Caco-2 (cell line): ENCODE measurements around the gene NXN. TPM values are rescaled to one million over a fixed set of nuclear protein-coding genes. Genes with fewer than 3 reads are reported as not detected.

ENCODE experiments used
- BruUV-seq: library from RNA; stranded (reverse); fragments of 400-500 nt; replicated peaks from 2 replicates; lab custom pipeline; 2021; lab: Mats Ljungman, UMichigan
- CTCF ChIA-PET: fragments of 300-600 bp; sonication (Branson Sonifier 250); formaldehyde crosslinking; loops from one replicate; lab custom pipeline; 2022; ENCODE audit warnings: antibody characterized with exemption; lab: Charles Lee
- POLR2A ChIA-PET: fragments of 300-600 bp; sonication (Branson Sonifier 250); formaldehyde crosslinking; loops from one replicate; lab custom pipeline; 2022; ENCODE audit warnings: antibody characterized with exemption; lab: Charles Lee
- DNase-seq, 2 experiments: peaks; one replicate each; pipeline versions ENCODE4 v3.0.0 to v3.0.0-alpha.2; 2020 to 2022
- H3K27me3 ChIP-seq: replicated peaks from 2 replicates; pipeline ENCODE4 v1.6.0; 2011; ENCODE audit warnings: low read length; ENCODE audit not compliant: control insufficient read depth, insufficient read depth
- H3K36me3 ChIP-seq: 2 replicates; pipeline ENCODE4 v1.5.1; 2011; ENCODE audit warnings: low read length; ENCODE audit not compliant: control insufficient read depth, insufficient read depth
- H3K4me1 ChIP-seq: fragments of 250-450 bp; sonication (Bioruptor Pico); 2 replicates; pipeline ENCODE4 v1.5.1; 2020; ENCODE audit warnings: mild to moderate bottlenecking
- H3K4me3 ChIP-seq: 2 replicates; pipeline ENCODE4 v1.5.1; 2011; ENCODE audit warnings: low read depth, mild to moderate bottlenecking, control low read depth, low read length
- H3K9me3 ChIP-seq: fragments of 250-450 bp; sonication (Bioruptor Pico); 2 replicates; pipeline ENCODE4 v1.5.1; 2020; ENCODE audit warnings: mild to moderate bottlenecking, moderate library complexity
- H3K27ac Mint-ChIP-seq: one replicate; pipeline ENCODE4 v1.8.0; 2022; ENCODE audit warnings: mixed read lengths; ENCODE audit not compliant: unreplicated experiment
- H3K27me3 Mint-ChIP-seq: one replicate; pipeline ENCODE4 v1.8.0; 2022; ENCODE audit warnings: mixed read lengths; ENCODE audit not compliant: insufficient read depth, unreplicated experiment
- H3K36me3 Mint-ChIP-seq: one replicate; pipeline ENCODE4 v1.8.0; 2022; ENCODE audit warnings: mild to moderate bottlenecking, mixed read lengths; ENCODE audit not compliant: insufficient read depth, unreplicated experiment
- H3K4me1 Mint-ChIP-seq: one replicate; pipeline ENCODE4 v1.8.0; 2022; ENCODE audit warnings: low read depth, mixed read lengths; ENCODE audit not compliant: unreplicated experiment
- H3K4me3 Mint-ChIP-seq: one replicate; pipeline ENCODE4 v1.8.0; 2022; ENCODE audit warnings: mild to moderate bottlenecking, moderate library complexity, mixed read lengths; ENCODE audit not compliant: unreplicated experiment
- H3K9me3 Mint-ChIP-seq: one replicate; pipeline ENCODE4 v1.8.0; 2022; ENCODE audit warnings: mixed read lengths; ENCODE audit not compliant: unreplicated experiment
- intact Hi-C: fragments of 100-400 bp; cut with micrococcal nuclease; formaldehyde crosslinking; loops from one replicate; pipeline ENCODE4 v1.10.0; 2022; ENCODE audit not compliant: unreplicated experiment
- total RNA-seq: library from RNA; stranded (reverse); gene quantifications from 2 replicates; pipeline ENCODE4 v1.2.3, GENCODE V29; 2022
- TF ChIP-seq, protein P1 (sequence below), 2 experiments: fragments of 200-600 bp in 1 of 2; IDR thresholded peaks; 1 replicate in 1 of 2; 2 replicates in 1 of 2; pipeline versions ENCODE4 v1.5.1 to v1.8.0; 2011 to 2022; ENCODE audit warnings: antibody characterized with exemption in 1 of 2, control low read depth in 1 of 2, inconsistent platforms in 1 of 2, low read depth in 1 of 2, low read length in 1 of 2, mild to moderate bottlenecking in 1 of 2, moderate library complexity in 1 of 2; ENCODE audit not compliant: insufficient read depth in 1 of 2, severe bottlenecking in 1 of 2, unreplicated experiment in 1 of 2

NXN gene
- total RNA-seq, 1 experiment from 2014 or later = 76.7 TPM

DNA sequence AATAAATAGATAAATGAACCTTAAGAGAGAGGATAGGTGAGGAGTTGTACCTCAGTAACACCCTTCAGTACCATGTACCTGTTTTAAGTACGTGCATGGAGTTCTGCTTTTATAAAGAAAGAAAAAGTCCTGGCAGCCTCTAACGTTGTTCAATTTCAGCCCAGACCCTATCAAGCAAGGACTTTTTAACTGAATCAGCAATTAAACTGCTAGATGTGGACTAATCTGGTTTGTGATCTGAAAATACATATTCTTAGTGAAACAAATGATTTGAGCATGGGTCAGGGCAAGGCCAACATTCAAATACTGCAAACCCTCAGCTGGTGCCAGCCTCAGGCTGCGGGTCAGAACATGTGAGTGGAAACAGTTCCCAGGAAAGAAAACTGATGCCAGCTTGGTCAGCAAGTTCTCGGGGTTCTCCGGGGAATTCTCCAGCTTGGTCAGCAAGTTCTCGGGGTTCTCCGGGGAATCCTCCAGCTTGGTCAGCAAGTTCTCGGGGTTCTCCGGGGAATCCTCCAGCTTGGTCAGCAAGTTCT, 112.9 kb downstream of the NXN start:
- BruUV-seq = no TSS peak
- ChIA-PET POLR2A (interaction anchor here (0.6 kb wide), 1 partner anchor 123 kb away, joined by 3 read pairs; no protein-coding TSS in a partner anchor), CTCF (no interaction called here)
- Histone ChIP-seq H3K36me3 (no peaks in the 10 kb centered on the region), H3K4me1 (no peaks in the 10 kb centered on the region), H3K27me3 (no peaks in the 10 kb centered on the region), H3K9me3 (no peaks in the 10 kb centered on the region), H3K4me3 (no peak overlapping the region)
- Mint-ChIP-seq H3K9me3 (no peaks in the 10 kb centered on the region), H3K36me3 (peaks cover 53% of the 10 kb centered on the region), H3K4me3 (no peak overlapping the region), H3K27me3 (no peaks in the 10 kb centered on the region), H3K4me1 (no peaks in the 10 kb centered on the region), H3K27ac (no peak overlapping the region)
- TF ChIP-seq, protein P1, sequence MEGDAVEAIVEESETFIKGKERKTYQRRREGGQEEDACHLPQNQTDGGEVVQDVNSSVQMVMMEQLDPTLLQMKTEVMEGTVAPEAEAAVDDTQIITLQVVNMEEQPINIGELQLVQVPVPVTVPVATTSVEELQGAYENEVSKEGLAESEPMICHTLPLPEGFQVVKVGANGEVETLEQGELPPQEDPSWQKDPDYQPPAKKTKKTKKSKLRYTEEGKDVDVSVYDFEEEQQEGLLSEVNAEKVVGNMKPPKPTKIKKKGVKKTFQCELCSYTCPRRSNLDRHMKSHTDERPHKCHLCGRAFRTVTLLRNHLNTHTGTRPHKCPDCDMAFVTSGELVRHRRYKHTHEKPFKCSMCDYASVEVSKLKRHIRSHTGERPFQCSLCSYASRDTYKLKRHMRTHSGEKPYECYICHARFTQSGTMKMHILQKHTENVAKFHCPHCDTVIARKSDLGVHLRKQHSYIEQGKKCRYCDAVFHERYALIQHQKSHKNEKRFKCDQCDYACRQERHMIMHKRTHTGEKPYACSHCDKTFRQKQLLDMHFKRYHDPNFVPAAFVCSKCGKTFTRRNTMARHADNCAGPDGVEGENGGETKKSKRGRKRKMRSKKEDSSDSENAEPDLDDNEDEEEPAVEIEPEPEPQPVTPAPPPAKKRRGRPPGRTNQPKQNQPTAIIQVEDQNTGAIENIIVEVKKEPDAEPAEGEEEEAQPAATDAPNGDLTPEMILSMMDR (IDR thresholded peaks at IDR 0.05; ENCODE audit: insufficient read depth in 1 of 2, low read depth in 1 of 2, low read length in 1 of 2, severe bottlenecking in 1 of 2, unreplicated experiment in 1 of 2) = no peak
- no peak for DNase-seq
- intact Hi-C loops = no loop called here

DNA sequence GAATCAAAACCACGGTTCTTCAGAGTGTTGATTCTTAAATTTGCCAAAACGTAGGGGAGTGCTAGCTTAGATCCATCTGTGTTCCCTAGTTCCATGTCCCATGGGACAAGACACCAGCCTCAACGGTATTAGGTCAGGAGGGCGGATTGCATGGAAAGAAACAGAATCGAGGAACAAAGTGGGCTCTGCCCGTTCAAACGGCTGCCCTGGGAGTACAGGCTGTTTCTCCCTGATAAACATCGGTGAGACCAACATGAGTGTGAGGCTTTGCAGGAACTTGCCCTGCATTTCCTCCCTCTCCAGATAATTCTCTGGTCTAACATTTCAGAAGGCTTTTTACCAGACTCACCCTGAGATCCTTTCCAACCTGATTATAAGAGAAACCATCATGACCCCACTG, 115.3 kb downstream of the NXN start:
- BruUV-seq = no TSS peak
- TF ChIP-seq, protein P1 (IDR thresholded peaks at IDR 0.05; ENCODE audit: insufficient read depth in 1 of 2, low read depth in 1 of 2, low read length in 1 of 2, severe bottlenecking in 1 of 2, unreplicated experiment in 1 of 2) = no peak

DNA sequence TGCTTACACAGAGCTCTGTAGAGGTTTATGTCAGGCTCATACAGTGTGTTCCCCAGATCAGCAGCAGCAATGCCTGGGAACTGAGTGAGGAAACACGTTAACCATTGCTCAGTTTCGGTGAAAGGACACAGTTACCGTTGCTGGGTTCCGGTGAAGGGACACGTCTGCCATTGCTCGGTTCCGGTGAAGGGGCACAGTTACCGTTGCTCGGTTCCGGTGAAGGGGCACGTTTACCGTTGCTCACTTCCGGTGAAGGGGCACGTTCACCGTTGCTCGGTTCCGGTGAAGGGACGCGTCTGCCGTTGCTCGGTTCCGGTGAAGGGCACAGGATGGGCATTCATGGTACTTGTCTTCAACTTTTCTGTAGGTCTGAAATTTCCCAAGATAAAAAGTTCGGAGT, 115.7 kb downstream of the NXN start:
- no peaks in the 10 kb centered on the region for H3K4me1 Mint-ChIP-seq
- ChIA-PET POLR2A (no interaction called here), CTCF (no interaction called here)
- H3K4me3 Mint-ChIP-seq = no peak overlapping the region
- intact Hi-C loops = no loop called here
- H3K27me3 Mint-ChIP-seq = no peaks in the 10 kb centered on the region
- H3K36me3 ChIP-seq = no peaks in the 10 kb centered on the region
- H3K9me3 Mint-ChIP-seq = no peaks in the 10 kb centered on the region
- BruUV-seq = no TSS peak
- TF ChIP-seq, protein P1 (IDR thresholded peaks at IDR 0.05; ENCODE audit: insufficient read depth in 1 of 2, low read depth in 1 of 2, low read length in 1 of 2, severe bottlenecking in 1 of 2, unreplicated experiment in 1 of 2) = no peak
- H3K27me3 ChIP-seq = no peaks in the 10 kb centered on the region
- no peak overlapping the region for H3K27ac Mint-ChIP-seq
- DNase-seq = no peak
- no peaks in the 10 kb centered on the region for H3K9me3 ChIP-seq
- no peaks in the 10 kb centered on the region for H3K4me1 ChIP-seq
- H3K36me3 Mint-ChIP-seq = peaks cover 64% of the 10 kb centered on the region
- no peak overlapping the region for H3K4me3 ChIP-seq

More for the DNA sequence above, 115.3 kb downstream of the NXN start:
- H3K4me1 ChIP-seq = no peaks in the 10 kb centered on the region
- ChIA-PET CTCF (no interaction called here), POLR2A (no interaction called here)
- no peaks in the 10 kb centered on the region for H3K9me3 ChIP-seq
- no peak overlapping the region for H3K4me3 ChIP-seq
- H3K9me3 Mint-ChIP-seq = no peaks in the 10 kb centered on the region
- no peak overlapping the region for H3K27ac Mint-ChIP-seq
- peaks cover 67% of the 10 kb centered on the region for H3K36me3 Mint-ChIP-seq
- no peak for DNase-seq
- H3K27me3 Mint-ChIP-seq = no peaks in the 10 kb centered on the region
- no peaks in the 10 kb centered on the region for H3K27me3 ChIP-seq
- no peak overlapping the region for H3K4me3 Mint-ChIP-seq
- H3K4me1 Mint-ChIP-seq = no peaks in the 10 kb centered on the region
- intact Hi-C loops = no loop called here
- H3K36me3 ChIP-seq = no peaks in the 10 kb centered on the region
